Stimulated activated effector memory CD8-positive, alpha-beta T cell treated with anti-CD3 and anti-CD28 coated beads, Interleukin-12 subunit alpha, Interleukin-12 subunit beta, amount 100 ng/mL, for 72 hours (primary cell): Measurements from ENCODE around the gene FAM131C.
"Not testable (repeated sequence)": the region's sequence is repeated elsewhere in the genome, so short reads cannot be mapped to it uniquely, and the experiment has no call there.

Source experiments
- ATAC-seq: fragments of 150-1000 bp; cut with Tn5 transposase; 2 replicates; pipeline ENCODE4 v1.10.0; 2021
- DNase-seq, 2 donors: peaks; one replicate each; pipeline ENCODE4 v3.0.0; 2021 to 2022; ENCODE audit warnings: low spot score in 2 of 2
- H3K27ac Mint-ChIP-seq: one replicate; pipeline ENCODE4 v1.8.0; 2022; ENCODE audit warnings: mild to moderate bottlenecking, mixed read lengths
- H3K36me3 Mint-ChIP-seq: one replicate; pipeline ENCODE4 v1.8.0; 2022; ENCODE audit warnings: mild to moderate bottlenecking, mixed read lengths
- H3K4me1 Mint-ChIP-seq: one replicate; pipeline ENCODE4 v1.8.0; 2022; ENCODE audit warnings: mixed read lengths
- H3K4me3 Mint-ChIP-seq: one replicate; pipeline ENCODE4 v1.8.0; 2022; ENCODE audit warnings: mild to moderate bottlenecking, mixed read lengths
- H3K9me3 Mint-ChIP-seq: one replicate; pipeline ENCODE4 v1.8.0; 2022; ENCODE audit warnings: mixed read lengths

Gene FAM131C

DNA sequence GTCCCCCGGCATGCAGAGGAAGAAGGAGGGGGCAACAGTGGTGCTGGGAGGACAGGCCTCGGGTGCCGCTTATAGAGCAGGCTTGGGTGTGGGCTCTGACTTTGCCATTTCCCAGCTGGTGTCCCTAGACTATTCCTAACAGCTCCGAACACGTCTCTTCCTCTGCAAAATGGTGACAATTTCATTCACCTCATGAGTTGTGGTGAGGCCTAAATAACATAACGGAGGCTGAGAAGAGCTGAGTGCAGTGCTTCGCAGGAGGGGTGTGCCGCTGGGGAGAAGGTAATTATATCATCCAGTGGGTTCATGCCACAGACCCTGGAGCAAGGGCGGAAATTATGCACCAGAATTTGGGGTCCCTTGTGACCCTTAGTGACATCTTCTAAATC is 10.8 kb downstream of the FAM131C start:
- not testable (repeated sequence) for H3K27ac Mint-ChIP-seq, H3K9me3 Mint-ChIP-seq, ATAC-seq, H3K36me3 Mint-ChIP-seq, H3K4me3 Mint-ChIP-seq, DNase-seq
- peaks cover 20% of the 10 kb centered on the region for H3K4me1 Mint-ChIP-seq

DNA sequence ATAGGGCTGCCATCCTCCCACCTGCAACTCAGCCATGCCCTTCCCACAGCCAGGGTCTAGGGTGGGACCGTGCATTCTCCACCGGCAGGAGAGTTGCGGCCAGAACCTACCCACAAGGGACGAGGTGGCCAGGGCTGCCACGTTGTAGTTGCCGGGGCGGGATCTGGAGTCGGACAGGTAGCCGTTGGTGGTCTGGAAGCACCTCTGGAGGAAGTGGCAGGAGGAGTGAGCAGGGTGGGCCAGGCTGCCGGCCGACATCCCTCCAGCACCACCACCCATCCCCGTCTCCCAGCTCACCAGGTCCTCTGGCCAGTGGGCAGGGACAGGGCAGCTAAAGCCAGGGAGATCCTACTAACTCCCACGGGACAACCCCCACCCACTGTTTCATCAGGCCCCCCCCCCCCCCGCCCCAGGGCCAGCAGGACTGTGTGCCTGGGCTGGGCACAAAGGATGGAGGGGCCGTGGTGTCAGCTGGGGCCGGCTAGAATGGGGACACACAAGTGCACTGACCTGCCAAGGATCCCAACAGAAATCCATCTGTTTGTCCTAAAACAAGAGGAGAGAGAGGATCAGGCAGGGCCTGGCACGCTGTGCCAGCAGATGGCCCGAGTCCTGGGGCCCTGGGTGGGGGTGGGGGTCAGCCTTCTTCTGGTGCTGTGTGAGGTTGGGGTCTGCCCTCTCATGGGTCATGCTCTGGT is 11.3 kb downstream of the FAM131C start:
- not testable (repeated sequence) for H3K4me3 Mint-ChIP-seq, H3K27ac Mint-ChIP-seq, DNase-seq, H3K36me3 Mint-ChIP-seq, ATAC-seq, H3K9me3 Mint-ChIP-seq
- peaks cover 20% of the 10 kb centered on the region for H3K4me1 Mint-ChIP-seq

DNA sequence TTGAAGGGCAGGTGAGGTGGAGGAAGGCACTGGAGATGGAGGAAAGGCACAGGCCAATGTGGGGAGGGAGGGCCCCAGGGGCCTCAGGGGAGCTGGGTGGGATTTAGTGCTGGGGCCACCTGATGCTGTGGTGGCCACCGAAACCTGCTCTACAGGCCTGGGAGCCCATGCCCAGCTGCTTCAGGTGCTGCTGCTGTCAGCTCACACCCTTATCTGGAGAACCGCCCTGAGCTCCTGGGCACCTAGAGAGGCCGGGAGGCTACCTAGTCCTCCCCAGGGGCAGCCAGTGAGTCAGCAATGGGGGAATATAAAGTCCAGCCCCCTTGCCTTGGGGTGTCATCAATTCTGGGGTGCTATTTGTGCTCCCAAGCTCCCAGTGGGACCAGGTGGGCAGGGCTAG is 12.2 kb downstream of the FAM131C start:
- H3K4me3 Mint-ChIP-seq, result no peak overlapping the region
- DNase-seq (no peak), ATAC-seq (no peak)
- peaks cover 21% of the 10 kb centered on the region for H3K4me1 Mint-ChIP-seq
- no peaks in the 10 kb centered on the region for H3K36me3 Mint-ChIP-seq
- H3K9me3 Mint-ChIP-seq, result no peaks in the 10 kb centered on the region
- no peak overlapping the region for H3K27ac Mint-ChIP-seq

DNA sequence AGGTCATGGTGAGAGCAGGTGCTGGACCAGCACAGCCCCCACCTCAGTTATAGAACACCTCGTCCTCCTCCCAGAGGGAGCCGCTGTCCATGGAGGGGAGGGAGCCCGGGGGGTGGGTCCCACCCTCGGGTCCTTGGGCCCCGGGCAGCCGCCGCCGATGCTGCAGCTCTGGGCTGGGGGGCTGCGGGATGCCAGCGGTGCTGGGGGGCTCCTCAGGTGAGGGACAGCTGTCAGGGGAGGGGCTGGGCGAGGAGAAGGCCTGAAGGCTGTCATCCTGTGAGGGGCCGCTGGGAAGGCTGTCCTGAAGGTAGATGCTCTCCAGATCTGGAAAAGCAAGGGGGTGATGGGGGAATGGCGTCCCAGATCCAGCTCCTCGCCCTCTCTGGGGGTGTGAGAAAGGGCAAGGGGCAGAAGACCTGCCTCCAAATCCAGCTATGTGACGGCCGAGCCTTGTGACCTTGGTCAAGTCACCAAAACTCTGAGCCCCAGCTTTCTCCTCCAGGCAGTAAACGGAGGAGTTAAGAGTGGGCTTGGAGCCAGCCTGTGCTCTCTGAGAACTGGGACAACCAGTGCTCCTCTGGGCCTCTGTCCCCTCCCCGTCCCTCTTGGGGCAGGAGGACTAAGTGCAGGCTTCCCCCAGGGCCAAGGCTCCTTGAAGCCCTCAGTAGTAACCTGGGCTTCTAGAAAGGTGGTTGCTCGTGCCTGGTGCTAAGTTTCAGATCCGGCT is 14.9 kb downstream of the FAM131C start:
- not testable (repeated sequence) for H3K4me1 Mint-ChIP-seq, DNase-seq, ATAC-seq, H3K36me3 Mint-ChIP-seq, H3K4me3 Mint-ChIP-seq, H3K9me3 Mint-ChIP-seq, H3K27ac Mint-ChIP-seq

DNA sequence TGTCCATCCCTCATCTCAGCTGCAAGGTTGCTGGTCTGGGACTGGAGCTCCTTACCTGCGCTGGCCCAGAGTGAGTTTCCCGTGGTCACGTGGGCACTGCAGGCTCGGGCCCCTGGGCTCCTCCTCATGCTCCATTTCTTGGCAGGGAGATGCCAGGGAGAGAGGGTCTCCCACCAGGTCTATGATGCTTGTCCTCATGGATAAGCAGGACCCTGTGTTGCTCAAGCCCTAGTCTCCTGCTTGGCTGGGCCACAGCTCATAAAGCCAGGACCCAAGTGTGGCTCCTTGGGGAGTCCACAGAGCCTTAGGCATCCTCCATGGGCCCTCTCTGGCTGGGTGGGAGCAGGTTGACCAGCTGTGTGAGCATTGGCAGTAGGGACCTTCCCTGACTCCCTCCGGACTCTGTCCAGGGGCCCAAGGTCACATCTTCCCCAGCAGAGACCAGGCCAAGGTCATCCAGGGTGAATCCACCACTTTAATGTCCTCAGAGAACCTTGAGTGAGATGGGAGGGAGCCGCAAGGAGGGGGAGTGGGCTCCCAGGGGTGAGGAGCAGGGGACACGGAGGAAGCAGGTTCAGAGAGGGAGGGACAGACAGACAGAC is 16.0 kb downstream of the FAM131C start:
- H3K27ac Mint-ChIP-seq, H3K36me3 Mint-ChIP-seq: not testable (repeated sequence)

DNA sequence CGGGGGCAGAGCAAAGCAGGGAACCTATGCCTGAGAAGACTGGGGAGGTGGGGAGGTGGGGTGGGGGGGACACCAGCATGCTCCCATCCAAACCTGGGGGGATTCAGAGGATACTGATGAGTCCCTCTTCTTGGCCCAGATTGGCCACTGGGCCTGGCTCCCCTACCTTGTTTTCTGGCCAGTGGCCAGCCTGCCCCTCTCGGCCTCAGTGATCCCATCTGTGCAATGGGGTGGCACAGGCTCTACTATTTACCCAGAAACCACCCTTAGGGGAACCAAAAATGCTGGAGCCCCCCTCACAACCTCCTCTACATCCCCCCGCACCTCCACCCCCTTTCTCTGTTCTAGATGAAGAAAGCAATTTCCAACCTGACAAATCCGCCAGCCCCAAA is 16.9 kb downstream of the FAM131C start:
- H3K36me3 Mint-ChIP-seq, H3K4me3 Mint-ChIP-seq, DNase-seq, H3K9me3 Mint-ChIP-seq, H3K4me1 Mint-ChIP-seq, ATAC-seq: not testable (repeated sequence)
- H3K27ac Mint-ChIP-seq, result peak overlapping the region; percentile 67

More for the DNA sequence above, 16.0 kb downstream of the FAM131C start:
- not testable (repeated sequence) for ATAC-seq, H3K4me1 Mint-ChIP-seq, H3K4me3 Mint-ChIP-seq, DNase-seq, H3K9me3 Mint-ChIP-seq

DNA sequence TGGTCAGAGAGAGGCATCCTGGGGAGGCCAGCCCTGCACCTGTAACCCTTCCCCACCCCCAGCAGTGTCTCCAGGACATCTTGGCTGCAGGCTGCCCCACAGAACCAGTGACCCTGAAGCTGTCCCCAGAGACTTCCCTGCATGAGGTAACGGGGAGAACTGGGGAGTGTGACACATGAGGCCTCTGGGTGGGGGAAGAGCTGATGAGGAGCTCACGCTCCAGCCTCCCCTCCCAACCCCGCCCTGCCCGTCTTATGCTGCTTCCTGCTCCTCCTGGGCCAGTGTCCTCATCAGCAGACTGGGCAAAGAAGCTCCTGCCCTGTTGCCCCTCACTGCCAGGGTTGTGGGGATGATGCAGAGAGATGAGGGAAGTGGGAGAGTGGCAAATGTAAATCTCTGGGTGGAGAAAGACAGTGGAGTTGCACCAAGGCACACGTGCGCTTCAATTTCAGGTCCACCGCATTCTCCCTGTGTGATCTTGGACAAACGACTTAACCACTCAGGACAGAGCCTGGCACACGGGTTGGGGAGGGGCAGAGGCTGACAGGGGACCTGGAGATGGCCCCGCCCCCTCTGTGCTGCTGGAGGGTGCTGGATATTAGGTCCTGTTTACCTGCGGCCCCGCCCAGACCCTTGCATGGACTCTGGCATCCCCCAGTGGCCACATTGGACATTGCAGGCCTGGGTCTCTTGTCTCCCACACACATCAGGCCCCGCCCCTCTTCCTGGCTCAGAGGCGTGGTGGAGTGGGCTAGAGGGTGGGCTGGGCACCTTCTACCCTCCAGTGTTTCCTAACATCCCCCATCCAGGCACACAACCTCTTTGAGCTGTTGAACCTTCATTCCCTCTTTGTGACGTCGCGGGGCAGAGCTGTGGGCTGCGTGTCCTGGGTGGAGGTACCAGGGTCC is 17.6 kb downstream of the FAM131C start:
- DNase-seq (peak; percentile 82 to 91), ATAC-seq (peak; percentile 84)
- H3K4me1 Mint-ChIP-seq, result peaks cover 8% of the 10 kb centered on the region
- no peak overlapping the region for H3K4me3 Mint-ChIP-seq
- no peaks in the 10 kb centered on the region for H3K9me3 Mint-ChIP-seq
- no peaks in the 10 kb centered on the region for H3K36me3 Mint-ChIP-seq
- H3K27ac Mint-ChIP-seq, result peak overlapping the region; percentile 67

DNA sequence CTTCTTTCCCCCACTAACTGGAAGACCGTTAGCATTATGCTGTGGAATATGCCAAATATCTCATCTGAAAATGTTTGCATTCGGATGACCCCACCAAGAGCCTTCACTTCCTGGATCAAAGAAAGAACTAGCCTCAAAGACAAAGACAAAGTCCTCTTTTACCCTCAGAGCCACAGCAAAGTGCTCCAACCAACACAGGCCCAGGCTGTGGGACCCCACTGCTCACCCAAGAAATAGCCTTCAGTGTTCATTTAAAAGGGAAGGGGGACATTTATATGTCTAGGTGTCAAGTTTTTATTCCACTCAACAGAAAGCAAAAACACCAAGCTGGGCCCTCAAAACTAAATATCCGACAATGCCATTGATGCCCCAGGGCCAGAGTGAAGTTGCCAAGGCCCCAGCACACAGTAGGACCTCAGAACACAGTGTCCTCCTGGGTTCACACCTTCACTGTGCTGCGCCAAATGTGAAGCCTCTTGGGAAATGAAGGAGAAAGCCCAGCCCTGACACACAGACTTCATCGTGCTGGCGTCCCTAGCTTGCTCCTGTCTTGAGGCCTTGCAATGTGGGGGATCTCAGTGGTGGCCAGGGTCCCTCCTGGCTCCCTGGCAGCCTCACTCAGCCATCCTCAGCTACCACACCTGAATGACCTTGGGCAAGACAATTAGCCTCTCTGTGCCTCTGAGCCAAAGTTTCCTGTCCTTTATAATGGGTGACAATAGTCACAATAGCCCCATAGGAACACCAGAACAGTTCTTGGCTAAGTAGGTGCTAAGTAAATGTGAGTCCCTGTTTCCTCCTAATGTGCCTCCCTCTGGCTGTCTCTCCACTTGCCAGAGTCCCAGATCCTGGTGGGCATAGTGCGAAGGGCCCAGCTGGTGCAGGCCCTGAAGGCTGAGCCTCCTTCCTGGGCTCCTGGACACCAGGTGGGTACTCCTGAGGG is 18.6 kb downstream of the FAM131C start:
- Mint-ChIP-seq H3K27ac (no peak overlapping the region), H3K4me3 (no peak overlapping the region), H3K36me3 (no peaks in the 10 kb centered on the region), H3K9me3 (no peaks in the 10 kb centered on the region), H3K4me1 (peaks cover 8% of the 10 kb centered on the region)
- no peak for ATAC-seq
- DNase-seq, result no peak

DNA sequence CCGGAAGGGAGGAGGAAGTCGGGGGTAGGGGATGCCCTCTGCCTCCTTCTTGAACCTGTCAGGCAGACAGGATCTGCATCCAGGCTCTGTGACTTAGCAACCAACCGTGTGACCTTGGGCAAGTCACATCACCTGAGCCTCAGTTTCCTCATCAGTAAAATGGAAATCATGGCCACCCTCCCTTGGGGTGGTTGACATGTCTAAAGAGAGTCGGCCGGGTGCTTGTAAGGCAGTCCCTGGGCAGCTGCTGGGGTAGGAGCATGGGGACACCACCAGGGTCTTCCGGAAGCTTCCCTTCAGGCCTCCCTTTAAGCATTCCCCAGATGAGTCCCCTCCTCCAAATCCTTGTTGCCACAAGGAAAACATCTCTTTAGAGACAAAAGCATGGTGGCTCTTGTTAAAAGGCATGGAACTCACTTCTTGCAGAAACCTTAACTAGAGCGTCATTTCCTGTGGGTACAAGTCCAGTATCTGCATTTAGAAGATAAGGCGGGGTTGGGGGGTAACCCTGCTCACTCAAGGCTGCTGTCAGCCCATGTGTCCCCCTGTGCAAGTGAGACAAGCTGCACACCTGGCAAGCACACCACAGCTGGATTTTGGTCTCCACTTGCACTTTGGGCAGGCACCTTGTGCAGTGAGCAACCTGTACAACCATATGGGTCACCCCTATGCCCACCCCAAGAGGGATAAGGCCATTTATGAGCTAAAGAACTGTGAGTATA is 19.5 kb downstream of the FAM131C start:
- H3K36me3 Mint-ChIP-seq, result no peaks in the 10 kb centered on the region
- no peak overlapping the region for H3K27ac Mint-ChIP-seq
- DNase-seq (no peak), ATAC-seq (no peak)
- peaks cover 13% of the 10 kb centered on the region for H3K4me1 Mint-ChIP-seq
- H3K4me3 Mint-ChIP-seq, result no peak overlapping the region
- no peaks in the 10 kb centered on the region for H3K9me3 Mint-ChIP-seq

DNA sequence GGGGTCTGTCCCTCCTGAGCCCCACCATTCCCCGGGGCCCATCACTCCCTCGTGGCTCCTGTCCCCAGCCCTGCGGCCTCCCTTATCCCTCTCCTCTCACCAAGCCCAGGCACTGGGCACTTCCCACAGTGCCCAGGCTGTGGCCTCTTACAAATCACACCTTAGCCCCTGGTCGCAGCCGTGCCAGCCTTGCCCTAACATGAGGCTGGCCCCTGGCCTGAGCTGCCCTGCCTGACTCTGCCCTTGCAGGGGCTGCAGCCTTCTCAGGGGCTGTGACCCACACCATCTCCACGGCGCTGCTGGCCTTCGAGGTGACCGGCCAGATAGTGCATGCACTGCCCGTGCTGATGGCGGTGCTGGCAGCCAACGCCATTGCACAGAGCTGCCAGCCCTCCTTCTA is 21.5 kb downstream of the FAM131C start:
- not testable (repeated sequence) for H3K4me3 Mint-ChIP-seq, ATAC-seq, H3K27ac Mint-ChIP-seq, DNase-seq, H3K36me3 Mint-ChIP-seq, H3K9me3 Mint-ChIP-seq
- peaks cover 13% of the 10 kb centered on the region for H3K4me1 Mint-ChIP-seq

DNA sequence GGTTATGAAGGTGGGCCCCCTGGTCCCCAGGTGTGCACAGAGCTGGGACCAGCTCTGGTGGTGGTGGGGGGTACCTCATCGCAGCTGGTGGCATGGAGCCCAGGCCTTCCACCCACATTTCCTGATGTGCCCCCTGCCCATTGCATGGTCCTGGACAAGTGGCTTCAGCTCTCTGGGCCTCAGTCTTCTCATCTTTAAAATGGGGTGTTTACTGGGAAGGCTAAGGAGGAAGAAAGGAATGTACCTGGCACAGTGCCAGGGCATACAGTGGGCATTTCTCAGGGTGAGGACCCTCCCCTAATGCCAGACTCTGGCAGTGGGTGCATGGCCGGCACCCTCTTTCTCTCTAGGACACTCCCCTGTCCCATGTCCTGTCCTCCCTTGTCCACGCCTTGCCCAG is 22.4 kb downstream of the FAM131C start:
- no peaks in the 10 kb centered on the region for H3K36me3 Mint-ChIP-seq
- no peaks in the 10 kb centered on the region for H3K9me3 Mint-ChIP-seq
- no peak for ATAC-seq
- H3K27ac Mint-ChIP-seq, result no peak overlapping the region
- H3K4me1 Mint-ChIP-seq, result peaks cover 9% of the 10 kb centered on the region
- H3K4me3 Mint-ChIP-seq, result no peak overlapping the region
- no peak for DNase-seq

DNA sequence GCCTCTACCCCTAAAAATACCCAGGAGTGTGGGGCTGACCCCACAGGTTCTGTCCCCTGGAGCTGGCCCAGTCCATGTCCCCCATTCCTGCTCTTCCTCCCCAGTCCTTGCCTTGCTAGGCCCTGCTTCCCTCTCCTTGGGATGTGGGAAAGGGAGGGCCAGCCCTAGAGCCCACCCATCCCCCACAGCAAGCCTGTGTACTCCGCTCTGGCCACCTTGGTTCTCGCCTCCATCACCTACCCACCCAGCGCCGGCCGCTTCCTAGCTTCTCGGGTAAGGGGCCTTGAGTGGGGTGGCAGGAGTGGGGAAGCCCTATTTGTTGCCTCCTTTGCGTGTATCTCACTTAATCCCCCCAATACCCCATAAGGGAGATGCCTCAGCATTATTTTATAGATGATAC is 23.1 kb downstream of the FAM131C start:
- DNase-seq, result no peak
- Mint-ChIP-seq H3K27ac (no peak overlapping the region), H3K4me3 (no peak overlapping the region), H3K9me3 (no peaks in the 10 kb centered on the region), H3K4me1 (peaks cover 5% of the 10 kb centered on the region), H3K36me3 (no peaks in the 10 kb centered on the region)
- no peak for ATAC-seq

DNA sequence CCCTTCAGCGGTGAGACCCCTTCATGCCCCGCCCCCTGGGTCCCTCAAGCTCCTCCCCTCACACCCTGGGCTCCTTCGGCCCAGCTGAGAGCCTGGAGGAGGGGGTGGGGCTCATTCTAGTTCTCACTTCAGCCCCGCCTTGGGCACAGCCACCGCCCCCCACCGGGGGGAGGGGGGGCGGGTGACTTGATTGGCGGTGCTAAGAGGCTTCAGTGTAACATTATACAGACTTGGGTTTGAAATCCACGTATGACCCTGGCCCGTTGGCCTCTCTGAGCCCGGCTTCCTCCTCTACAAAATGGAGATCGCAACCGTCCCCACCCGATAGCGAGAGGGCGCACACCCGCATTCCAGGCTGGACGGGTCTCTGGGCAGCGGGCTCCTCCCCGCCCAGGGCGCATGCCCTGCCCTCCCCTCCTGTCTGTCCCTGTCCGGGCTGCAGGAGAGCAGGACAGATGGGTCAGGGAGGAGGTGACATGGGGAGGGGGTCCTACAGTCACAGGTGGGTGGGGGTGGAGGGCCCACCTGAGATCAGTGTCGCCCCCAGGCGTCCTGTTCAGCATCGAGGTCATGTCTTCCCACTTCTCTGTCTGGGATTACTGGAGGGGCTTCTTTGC is 24.8 kb downstream of the FAM131C start:
- no peak overlapping the region for H3K4me3 Mint-ChIP-seq
- H3K4me1 Mint-ChIP-seq, result peaks cover 5% of the 10 kb centered on the region
- DNase-seq, result no peak
- H3K9me3 Mint-ChIP-seq, result no peaks in the 10 kb centered on the region
- peak; percentile 34 for ATAC-seq
- no peak overlapping the region for H3K27ac Mint-ChIP-seq
- H3K36me3 Mint-ChIP-seq, result no peaks in the 10 kb centered on the region
